ENCODE data around the gene GTPBP10. TPM values are rescaled to one million over a fixed set of nuclear protein-coding genes. Genes with fewer than 3 reads are reported as not detected.

Gene GTPBP10
- total RNA-seq, 1 donor from 2014 or later = 9.4 TPM

DNA sequence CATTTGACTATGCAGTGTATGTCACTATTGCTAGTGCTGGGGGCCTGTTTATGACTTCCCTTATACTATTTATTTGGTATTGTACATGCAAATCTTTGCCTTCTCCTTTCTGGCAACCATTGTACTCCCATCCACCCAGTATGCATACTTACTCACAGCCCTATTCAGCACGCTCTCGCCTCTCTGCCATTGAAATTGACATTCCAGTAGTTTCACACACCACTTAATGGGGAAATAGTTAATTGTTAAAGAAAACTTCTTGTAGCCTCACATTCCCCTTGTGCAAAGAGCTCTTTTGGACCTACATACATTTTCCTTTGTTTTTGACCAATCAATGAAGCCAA, 66.6 kb downstream of the GTPBP10 start:
- peaks cover 12 to 30% (median 24%) of the 10 kb centered on the region in 3 donors for H3K36me3 ChIP-seq (ENCODE audit: control insufficient read depth in 3 of 3, insufficient read depth in 3 of 3, low read length in 3 of 3)
- no peak overlapping the region for H3K27ac ChIP-seq (ENCODE audit: low read depth, low read length)
- peak overlapping the region in 1 of 3 donors; percentile 1 for H3K9ac ChIP-seq (ENCODE audit: low read depth in 1 of 3, low read length in 3 of 3)
- H3K4me1 ChIP-seq (ENCODE audit: control insufficient read depth in 3 of 3, insufficient read depth in 3 of 3, low read length in 3 of 3) = peaks cover 6 to 24% (median 21%) of the 10 kb centered on the region in 3 donors
- no peaks in the 10 kb centered on the region for H3K9me3 ChIP-seq (ENCODE audit: control insufficient read depth in 3 of 3, low read length in 3 of 3)
- H3K4me3 ChIP-seq (ENCODE audit: low read length in 3 of 3) = no peak overlapping the region
- no peaks in the 10 kb centered on the region for H3K27me3 ChIP-seq (ENCODE audit: control insufficient read depth in 3 of 3, insufficient read depth in 3 of 3, low read length in 3 of 3)

DNA sequence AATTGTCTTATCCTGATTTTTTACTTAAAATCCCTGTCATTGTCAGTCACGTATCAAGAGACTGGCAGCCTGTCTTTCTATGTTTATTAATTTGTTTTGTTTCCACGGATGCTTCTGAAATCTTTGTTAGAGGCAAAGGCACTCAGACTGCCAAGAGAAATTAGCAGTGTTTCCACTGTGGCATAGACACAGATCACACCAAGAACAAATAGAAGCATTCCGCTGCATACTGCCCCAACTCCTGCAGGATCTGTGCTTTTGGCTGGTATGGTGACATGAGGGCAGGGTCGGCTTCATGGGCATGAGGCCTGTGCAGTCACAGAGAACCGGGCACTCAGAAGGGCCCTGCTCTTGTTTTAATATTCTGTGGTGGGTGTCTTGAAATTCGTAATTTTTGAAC, 75.1 kb downstream of the GTPBP10 start:
- Histone ChIP-seq H3K9ac (ENCODE audit: low read depth in 1 of 3, low read length in 3 of 3) (no peak overlapping the region), H3K9me3 (ENCODE audit: control insufficient read depth in 3 of 3, low read length in 3 of 3) (no peaks in the 10 kb centered on the region), H3K4me1 (ENCODE audit: control insufficient read depth in 3 of 3, insufficient read depth in 3 of 3, low read length in 3 of 3) (no peaks in the 10 kb centered on the region), H3K27ac (ENCODE audit: low read depth, low read length) (no peak overlapping the region), H3K4me3 (ENCODE audit: low read length in 3 of 3) (no peak overlapping the region), H3K36me3 (ENCODE audit: control insufficient read depth in 3 of 3, insufficient read depth in 3 of 3, low read length in 3 of 3) (peaks cover 0 to 2% (median under 1%) of the 10 kb centered on the region in 3 donors), H3K27me3 (ENCODE audit: control insufficient read depth in 3 of 3, insufficient read depth in 3 of 3, low read length in 3 of 3) (no peaks in the 10 kb centered on the region)

DNA sequence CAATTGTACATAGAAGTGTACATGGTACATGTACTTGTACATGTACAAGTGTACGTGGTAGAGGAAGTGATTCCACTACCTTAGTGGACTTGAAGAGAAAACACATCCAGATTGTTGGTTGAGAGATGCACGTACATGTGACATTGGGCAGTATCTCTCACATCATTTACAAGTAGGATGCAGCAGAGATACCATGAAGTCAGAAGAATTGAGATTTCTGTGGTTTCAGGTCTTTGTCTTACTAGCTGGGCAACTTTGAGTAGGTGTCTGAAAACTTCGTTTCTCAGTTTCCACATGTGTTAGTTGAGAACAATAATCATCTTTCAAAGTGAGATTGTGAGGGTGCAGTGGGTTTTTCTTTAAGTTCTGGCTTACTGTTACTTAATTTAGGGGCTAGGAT, 78.2 kb downstream of the GTPBP10 start:
- Histone ChIP-seq H3K4me3 (ENCODE audit: low read length in 3 of 3) (no peak overlapping the region), H3K9me3 (ENCODE audit: control insufficient read depth in 3 of 3, low read length in 3 of 3) (no peaks in the 10 kb centered on the region), H3K36me3 (ENCODE audit: control insufficient read depth in 3 of 3, insufficient read depth in 3 of 3, low read length in 3 of 3) (no peaks in the 10 kb centered on the region), H3K27ac (ENCODE audit: low read depth, low read length) (no peak overlapping the region), H3K4me1 (ENCODE audit: control insufficient read depth in 3 of 3, insufficient read depth in 3 of 3, low read length in 3 of 3) (no peaks in the 10 kb centered on the region), H3K9ac (ENCODE audit: low read depth in 1 of 3, low read length in 3 of 3) (no peak overlapping the region), H3K27me3 (ENCODE audit: control insufficient read depth in 3 of 3, insufficient read depth in 3 of 3, low read length in 3 of 3) (no peaks in the 10 kb centered on the region)

DNA sequence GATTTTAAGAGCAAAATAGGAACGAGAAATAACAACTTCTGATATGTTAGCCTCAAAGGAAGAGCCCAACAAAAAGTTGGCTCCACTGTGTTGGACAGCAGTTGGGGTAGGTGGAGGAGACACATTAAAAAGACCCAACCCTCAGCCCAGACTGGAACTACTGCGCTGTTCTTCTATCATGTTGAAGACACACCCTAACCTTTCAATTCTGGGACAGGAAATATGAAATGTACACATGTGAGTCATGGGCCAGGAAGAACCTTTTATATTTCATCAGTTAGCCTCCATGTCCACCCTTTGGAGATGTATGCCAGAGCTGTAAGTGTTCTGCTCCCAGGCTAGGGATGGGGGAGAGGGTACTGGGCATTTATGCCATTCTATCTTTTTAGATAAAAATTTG, 78.9 kb downstream of the GTPBP10 start:
- H3K9ac ChIP-seq (ENCODE audit: low read depth in 1 of 3, low read length in 3 of 3) = no peak overlapping the region
- no peaks in the 10 kb centered on the region for H3K27me3 ChIP-seq (ENCODE audit: control insufficient read depth in 3 of 3, insufficient read depth in 3 of 3, low read length in 3 of 3)
- no peak overlapping the region for H3K4me3 ChIP-seq (ENCODE audit: low read length in 3 of 3)
- H3K4me1 ChIP-seq (ENCODE audit: control insufficient read depth in 3 of 3, insufficient read depth in 3 of 3, low read length in 3 of 3) = no peaks in the 10 kb centered on the region
- H3K36me3 ChIP-seq (ENCODE audit: control insufficient read depth in 3 of 3, insufficient read depth in 3 of 3, low read length in 3 of 3) = no peaks in the 10 kb centered on the region
- H3K27ac ChIP-seq (ENCODE audit: low read depth, low read length) = no peak overlapping the region
- H3K9me3 ChIP-seq (ENCODE audit: control insufficient read depth in 3 of 3, low read length in 3 of 3) = no peaks in the 10 kb centered on the region

DNA sequence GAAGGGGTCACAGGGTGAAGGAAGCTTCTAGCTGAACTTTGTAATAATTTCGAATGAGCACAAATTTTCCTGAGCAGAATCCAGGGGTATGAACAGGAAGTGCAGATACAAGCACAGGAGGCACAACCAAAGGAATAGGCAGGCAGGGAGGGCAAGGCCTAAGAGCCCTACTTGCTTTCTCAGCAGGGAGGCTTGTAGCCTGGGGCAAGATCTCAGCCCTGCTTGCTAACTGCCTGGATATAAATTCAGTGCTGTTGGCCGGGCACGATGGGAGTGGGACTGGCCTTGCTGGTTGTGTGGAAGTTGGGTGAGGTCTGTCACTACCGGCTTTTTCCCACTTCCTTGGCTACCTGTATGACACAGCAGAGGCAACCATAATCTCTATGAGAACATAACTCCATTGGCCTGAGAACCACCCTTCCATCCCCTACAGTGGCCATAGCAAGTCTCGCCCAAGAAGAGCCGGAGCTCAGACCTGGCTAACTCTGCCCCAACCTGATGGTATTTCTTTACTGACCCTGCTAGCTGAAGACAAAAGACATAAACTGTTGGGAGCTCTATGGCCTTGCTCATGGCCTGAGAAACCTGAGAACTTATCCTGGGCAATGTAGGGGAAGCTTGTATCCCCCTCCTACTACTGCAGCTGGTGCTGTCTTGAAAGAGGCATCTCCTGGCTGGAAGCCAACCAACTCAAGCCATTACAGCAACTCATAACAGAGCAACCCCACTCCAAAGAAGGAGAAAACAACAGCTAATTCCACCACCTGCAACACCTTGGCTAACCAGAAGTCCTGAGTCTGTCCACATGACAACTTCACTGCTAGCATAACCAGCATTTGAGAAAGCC, 84.3 kb downstream of the GTPBP10 start:
- no peaks in the 10 kb centered on the region for H3K4me1 ChIP-seq (ENCODE audit: control insufficient read depth in 3 of 3, insufficient read depth in 3 of 3, low read length in 3 of 3)
- no peak overlapping the region for H3K9ac ChIP-seq (ENCODE audit: low read depth in 1 of 3, low read length in 3 of 3)
- H3K27ac ChIP-seq (ENCODE audit: low read depth, low read length) = no peak overlapping the region
- H3K27me3 ChIP-seq (ENCODE audit: control insufficient read depth in 3 of 3, insufficient read depth in 3 of 3, low read length in 3 of 3) = no peaks in the 10 kb centered on the region
- H3K36me3 ChIP-seq (ENCODE audit: control insufficient read depth in 3 of 3, insufficient read depth in 3 of 3, low read length in 3 of 3) = no peaks in the 10 kb centered on the region
- no peak overlapping the region for H3K4me3 ChIP-seq (ENCODE audit: low read length in 3 of 3)
- peaks cover 0 to 4% (median 3%) of the 10 kb centered on the region in 3 donors for H3K9me3 ChIP-seq (ENCODE audit: control insufficient read depth in 3 of 3, low read length in 3 of 3)

DNA sequence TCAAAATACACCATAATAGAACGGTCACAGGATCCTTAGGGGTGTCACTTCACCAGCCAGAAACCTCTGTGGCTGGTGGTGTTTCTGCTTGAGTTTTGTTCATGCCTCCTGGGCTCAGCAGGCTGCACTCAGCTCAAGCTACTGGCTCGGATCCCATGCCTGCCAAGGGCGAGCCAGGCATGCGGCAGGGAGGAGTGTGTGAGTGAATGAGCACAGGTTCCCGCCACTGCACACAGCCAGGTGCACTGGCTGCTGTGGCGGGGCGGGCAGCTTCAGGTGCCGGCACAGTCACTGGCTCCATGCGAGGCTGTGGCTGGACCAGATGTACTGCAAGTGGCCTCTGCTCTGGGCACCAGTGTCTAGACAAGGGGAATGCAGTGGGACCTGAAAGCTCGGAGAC, 86.2 kb downstream of the GTPBP10 start:
- H3K9me3 ChIP-seq (ENCODE audit: control insufficient read depth in 3 of 3, low read length in 3 of 3) = peaks cover 0 to 4% (median 3%) of the 10 kb centered on the region in 3 donors
- H3K4me1 ChIP-seq (ENCODE audit: control insufficient read depth in 3 of 3, insufficient read depth in 3 of 3, low read length in 3 of 3) = no peaks in the 10 kb centered on the region
- H3K9ac ChIP-seq (ENCODE audit: low read depth in 1 of 3, low read length in 3 of 3) = no peak overlapping the region
- no peaks in the 10 kb centered on the region for H3K27me3 ChIP-seq (ENCODE audit: control insufficient read depth in 3 of 3, insufficient read depth in 3 of 3, low read length in 3 of 3)
- H3K4me3 ChIP-seq (ENCODE audit: low read length in 3 of 3) = no peak overlapping the region
- no peak overlapping the region for H3K27ac ChIP-seq (ENCODE audit: low read depth, low read length)
- no peaks in the 10 kb centered on the region for H3K36me3 ChIP-seq (ENCODE audit: control insufficient read depth in 3 of 3, insufficient read depth in 3 of 3, low read length in 3 of 3)

DNA sequence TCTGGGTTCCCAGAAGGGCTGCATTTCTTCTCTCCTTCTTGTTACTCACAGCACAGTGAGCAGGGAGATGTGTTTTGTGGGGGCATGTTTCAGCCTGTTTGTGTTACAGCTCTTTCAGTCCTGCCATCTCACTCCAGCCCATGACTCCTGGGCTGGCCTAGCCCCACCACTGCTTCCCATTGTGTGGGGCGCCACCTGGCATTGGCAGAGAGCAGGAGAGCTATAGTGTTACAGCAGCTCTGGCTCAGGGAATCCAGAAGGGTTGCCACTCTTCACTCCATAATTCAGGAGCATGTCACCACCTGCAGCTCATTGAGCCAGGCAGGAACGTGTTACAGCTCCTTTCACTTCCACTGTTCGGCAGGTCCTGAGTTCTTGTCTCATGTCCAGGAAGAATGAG, 86.7 kb downstream of the GTPBP10 start:
- Histone ChIP-seq H3K27me3 (ENCODE audit: control insufficient read depth in 3 of 3, insufficient read depth in 3 of 3, low read length in 3 of 3) (no peaks in the 10 kb centered on the region), H3K9ac (ENCODE audit: low read depth in 1 of 3, low read length in 3 of 3) (no peak overlapping the region), H3K4me3 (ENCODE audit: low read length in 3 of 3) (no peak overlapping the region), H3K36me3 (ENCODE audit: control insufficient read depth in 3 of 3, insufficient read depth in 3 of 3, low read length in 3 of 3) (no peaks in the 10 kb centered on the region), H3K4me1 (ENCODE audit: control insufficient read depth in 3 of 3, insufficient read depth in 3 of 3, low read length in 3 of 3) (no peaks in the 10 kb centered on the region), H3K27ac (ENCODE audit: low read depth, low read length) (no peak overlapping the region), H3K9me3 (ENCODE audit: control insufficient read depth in 3 of 3, low read length in 3 of 3) (peaks cover 0 to 4% (median 3%) of the 10 kb centered on the region in 3 donors)

Other genes with a start within 250 kb of the GTPBP10 start
- gene STEAP1, start 192.2 kb upstream of the GTPBP10 start, total RNA-seq = 5.7 TPM
- 2.6 TPM for gene STEAP2, start 135.0 kb upstream of the GTPBP10 start, total RNA-seq
- gene CFAP69, start 101.5 kb upstream of the GTPBP10 start, total RNA-seq = 2.6 TPM
- not detected for gene FAM237B, start 25.4 kb upstream of the GTPBP10 start, total RNA-seq
- 15.7 TPM for gene CLDN12, start 56.7 kb downstream of the GTPBP10 start, total RNA-seq
- gene PTTG1IP2, start 122.9 kb downstream of the GTPBP10 start, total RNA-seq = not detected
- gene CDK14, start 249.6 kb downstream of the GTPBP10 start, total RNA-seq = 25.1 TPM

All from skeletal muscle tissue (tissue), 4 donors.